SK-N-SH treated with all-trans-retinoic acid at 6 μM for 48 hours (cell line): ENCODE data around the gene KLF6.

ENCODE experiments used
- BACH2 ChIP-seq: fragments of 250-450 bp; sonication (Bioruptor Pico); IDR thresholded peaks from 2 replicates; pipeline ENCODE4 v1.9.0; 2021; ENCODE audit warnings: mild to moderate bottlenecking, borderline replicate concordance
- RARB ChIP-seq: fragments of 250-450 bp; sonication (Bioruptor Pico); IDR thresholded peaks from 2 replicates; pipeline ENCODE4 v1.8.0; 2021; ENCODE audit warnings: mild to moderate bottlenecking, moderate library complexity
- TF ChIP-seq, protein P1 (sequence below): fragments of 250-450 bp; sonication (Bioruptor Pico); IDR thresholded peaks from 2 replicates; pipeline ENCODE4 v1.8.0; 2020; ENCODE audit warnings: mild to moderate bottlenecking, moderate library complexity, borderline replicate concordance

DNA sequence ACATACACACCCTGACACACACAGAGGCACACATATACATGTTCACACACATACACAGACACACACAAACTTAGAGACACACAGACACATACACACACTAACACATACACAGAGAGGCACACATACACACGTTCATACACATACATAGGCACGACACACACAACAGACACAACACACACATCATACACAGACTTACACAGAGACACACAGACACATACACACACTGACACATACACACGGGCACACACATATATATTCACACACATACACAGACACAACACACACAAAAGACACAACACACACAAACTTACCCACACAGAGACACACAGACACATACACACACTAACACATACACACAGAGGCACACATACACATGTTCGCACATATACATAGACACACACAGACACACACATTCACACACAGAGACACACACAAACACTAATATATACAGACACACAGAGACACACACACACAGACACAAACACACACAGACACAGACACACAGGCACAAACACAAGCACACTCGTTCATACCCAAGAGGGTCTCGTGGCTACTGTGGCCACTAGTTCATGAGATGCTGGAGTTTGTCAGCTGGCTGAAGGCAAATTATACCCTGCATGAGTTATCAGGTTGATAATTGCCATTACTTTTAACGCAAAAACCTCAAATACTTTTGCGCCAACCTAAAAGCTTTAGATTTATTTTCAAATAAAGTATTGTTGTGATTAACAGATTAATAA lies 17.7 kb upstream of the KLF6 start:
- TF ChIP-seq, protein P1, sequence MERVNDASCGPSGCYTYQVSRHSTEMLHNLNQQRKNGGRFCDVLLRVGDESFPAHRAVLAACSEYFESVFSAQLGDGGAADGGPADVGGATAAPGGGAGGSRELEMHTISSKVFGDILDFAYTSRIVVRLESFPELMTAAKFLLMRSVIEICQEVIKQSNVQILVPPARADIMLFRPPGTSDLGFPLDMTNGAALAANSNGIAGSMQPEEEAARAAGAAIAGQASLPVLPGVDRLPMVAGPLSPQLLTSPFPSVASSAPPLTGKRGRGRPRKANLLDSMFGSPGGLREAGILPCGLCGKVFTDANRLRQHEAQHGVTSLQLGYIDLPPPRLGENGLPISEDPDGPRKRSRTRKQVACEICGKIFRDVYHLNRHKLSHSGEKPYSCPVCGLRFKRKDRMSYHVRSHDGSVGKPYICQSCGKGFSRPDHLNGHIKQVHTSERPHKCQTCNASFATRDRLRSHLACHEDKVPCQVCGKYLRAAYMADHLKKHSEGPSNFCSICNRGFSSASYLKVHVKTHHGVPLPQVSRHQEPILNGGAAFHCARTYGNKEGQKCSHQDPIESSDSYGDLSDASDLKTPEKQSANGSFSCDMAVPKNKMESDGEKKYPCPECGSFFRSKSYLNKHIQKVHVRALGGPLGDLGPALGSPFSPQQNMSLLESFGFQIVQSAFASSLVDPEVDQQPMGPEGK (CRISPR knock-in tag), result no peak
- no peak for TF ChIP-seq RARB (CRISPR knock-in tag)
- no peak for TF ChIP-seq BACH2 (CRISPR knock-in tag)
